Nephron (organoid): Measurements from ENCODE around the gene APBB2.
"Not testable (repeated sequence)": the region's sequence is repeated elsewhere in the genome, so short reads cannot be mapped to it uniquely, and the experiment has no call there.

ENCODE experiments used
- H3K27ac Mint-ChIP-seq, 3 experiments: 2 replicates each; pipeline ENCODE4 v1.8.0; 2020; ENCODE audit warnings: mixed read lengths in 3 of 3, mild to moderate bottlenecking in 2 of 3, moderate library complexity in 1 of 3
- H3K27me3 Mint-ChIP-seq: 2 replicates; pipeline ENCODE4 v1.8.0; 2021; ENCODE audit warnings: low read depth, mild to moderate bottlenecking, moderate library complexity, mixed read lengths
- H3K36me3 Mint-ChIP-seq: 2 replicates; pipeline ENCODE4 v1.8.0; 2020; ENCODE audit warnings: low read depth, mixed read lengths
- H3K4me1 Mint-ChIP-seq: 2 replicates; pipeline ENCODE4 v1.8.0; 2020; ENCODE audit warnings: mixed read lengths
- H3K4me3 Mint-ChIP-seq, 3 experiments: 2 replicates each; pipeline ENCODE4 v1.8.0; 2020; ENCODE audit warnings: mild to moderate bottlenecking in 3 of 3, mixed read lengths in 3 of 3, moderate library complexity in 2 of 3
- H3K9me3 Mint-ChIP-seq: 2 replicates; pipeline ENCODE4 v1.8.0; 2020; ENCODE audit warnings: mixed read lengths
- CTCF ChIP-seq, 3 experiments: fragments of 200-600 bp; sonication (generic); IDR thresholded peaks; one replicate each; pipeline ENCODE4 v1.5.0; 2021; ENCODE audit warnings: antibody characterized with exemption in 3 of 3; ENCODE audit not compliant: unreplicated experiment in 3 of 3

APBB2 gene

GRCh38 chr4:41058426-41058825 is 155.9 kb downstream of the APBB2 start:
- peaks cover 12% of the 10 kb centered on the region for H3K36me3 Mint-ChIP-seq

GRCh38 chr4:41057467-41057866 is 156.9 kb downstream of the APBB2 start:
- Mint-ChIP-seq H3K4me3 (no peak overlapping the region), H3K36me3 (peaks cover 12% of the 10 kb centered on the region), H3K4me1 (peaks cover 28% of the 10 kb centered on the region), H3K27ac (peak overlapping the region; percentile 14 to 47 (median 33)), H3K9me3 (peaks cover 2% of the 10 kb centered on the region), H3K27me3 (peaks cover 3% of the 10 kb centered on the region)
- no peak for TF ChIP-seq CTCF (IDR thresholded peaks at IDR 0.05; ENCODE audit: unreplicated experiment in 3 of 3)

More at GRCh38 chr4:41058426-41058825, 155.9 kb downstream of the APBB2 start:
- no peak for TF ChIP-seq CTCF (IDR thresholded peaks at IDR 0.05; ENCODE audit: unreplicated experiment in 3 of 3)
- Mint-ChIP-seq H3K27me3 (peaks cover 3% of the 10 kb centered on the region), H3K4me3 (no peak overlapping the region), H3K9me3 (peaks cover 2% of the 10 kb centered on the region), H3K4me1 (peaks cover 30% of the 10 kb centered on the region), H3K27ac (peak overlapping the region in 1 of 3 experiments; percentile 47)

GRCh38 chr4:41052287-41052686 is 162.1 kb downstream of the APBB2 start:
- peaks cover 23% of the 10 kb centered on the region for H3K36me3 Mint-ChIP-seq
- H3K4me3 Mint-ChIP-seq = no peak overlapping the region
- no peak overlapping the region for H3K27ac Mint-ChIP-seq
- H3K27me3 Mint-ChIP-seq = no peaks in the 10 kb centered on the region
- TF ChIP-seq CTCF (IDR thresholded peaks at IDR 0.05; ENCODE audit: unreplicated experiment in 3 of 3) = no peak
- H3K9me3 Mint-ChIP-seq = peaks cover 5% of the 10 kb centered on the region
- H3K4me1 Mint-ChIP-seq = no peaks in the 10 kb centered on the region

GRCh38 chr4:41050880-41051775 is 163.2 kb downstream of the APBB2 start:
- Mint-ChIP-seq H3K4me3 (no peak overlapping the region), H3K9me3 (peaks cover 10% of the 10 kb centered on the region), H3K4me1 (no peaks in the 10 kb centered on the region), H3K36me3 (peaks cover 29% of the 10 kb centered on the region), H3K27me3 (no peaks in the 10 kb centered on the region), H3K27ac (no peak overlapping the region)
- TF ChIP-seq CTCF (IDR thresholded peaks at IDR 0.05; ENCODE audit: unreplicated experiment in 3 of 3) = no peak

- no peak for TF ChIP-seq CTCF (IDR thresholded peaks at IDR 0.05; ENCODE audit: unreplicated experiment in 3 of 3)
- no peak overlapping the region for H3K4me3 Mint-ChIP-seq
- H3K27me3 Mint-ChIP-seq = no peaks in the 10 kb centered on the region
- no peak overlapping the region for H3K27ac Mint-ChIP-seq
- peaks cover 19% of the 10 kb centered on the region for H3K9me3 Mint-ChIP-seq
- H3K4me1 Mint-ChIP-seq = no peaks in the 10 kb centered on the region
- H3K36me3 Mint-ChIP-seq = peaks cover 36% of the 10 kb centered on the region
Measured at GRCh38 chr4:41050116-41050515, 164.2 kb downstream of the APBB2 start.

GRCh38 chr4:41049176-41049575 is 165.2 kb downstream of the APBB2 start:
- not testable (repeated sequence) for H3K4me3 Mint-ChIP-seq, H3K4me1 Mint-ChIP-seq, H3K27me3 Mint-ChIP-seq, H3K27ac Mint-ChIP-seq
- peaks cover 26% of the 10 kb centered on the region for H3K9me3 Mint-ChIP-seq
- H3K36me3 Mint-ChIP-seq = peaks cover 45% of the 10 kb centered on the region
